Ovary (tissue), 10 donors: ENCODE data around the gene KRTAP10-7. TPM values are rescaled to one million over a fixed set of nuclear protein-coding genes. Genes with fewer than 3 reads are reported as not detected.
"Not testable (repeated sequence)": the region's sequence is repeated elsewhere in the genome, so short reads cannot be mapped to it uniquely, and the experiment has no call there.

Experiments used
- DNase-seq, 5 donors: peaks; one replicate each; pipeline ENCODE4 v3.0.0-alpha.2; 2019 to 2020
- H3K27ac ChIP-seq, 2 donors: fragments of 200-600 bp; one replicate each; pipeline versions ENCODE4 v1.5.1 to v1.8.0; 2019 to 2022
- H3K27me3 ChIP-seq: fragments of 200-600 bp; one replicate; pipeline ENCODE4 v1.8.0; 2022
- H3K36me3 ChIP-seq: fragments of 200-600 bp; sonication (generic); one replicate; pipeline ENCODE4 v1.5.1; 2019
- H3K4me1 ChIP-seq: one replicate; pipeline ENCODE4 v1.8.1; 2013; ENCODE audit warnings: mild to moderate bottlenecking, moderate library complexity; ENCODE audit not compliant: insufficient read depth
- H3K4me3 ChIP-seq: fragments of 200-600 bp; sonication (generic); one replicate; pipeline ENCODE4 v1.5.1; 2017
- H3K9me3 ChIP-seq, 2 donors: fragments of 200-600 bp in 1 of 2; sonication (generic) in 1 of 2; one replicate each; pipeline versions ENCODE4 v1.5.1 to v1.8.1; 2013 to 2019; ENCODE audit warnings: mild to moderate bottlenecking in 1 of 2, moderate library complexity in 1 of 2
- EP300 ChIP-seq: sonication (generic); formaldehyde crosslinking; IDR thresholded peaks from one replicate; pipeline ENCODE4 v1.6.1; 2017; ENCODE audit warnings: antibody characterized with exemption
- POLR2A ChIP-seq: fragments of 450-650 bp; IDR thresholded peaks from one replicate; pipeline ENCODE4 v1.6.1; 2017; ENCODE audit warnings: antibody characterized with exemption, mild to moderate bottlenecking, moderate library complexity
- WGBS, 3 donors: extraction: QIAGEN DNeasy Blood & Tissue Kit in 1 of 3; methylation state at CpG; one replicate each; pipeline versions ENCODE4 v1.1.5 to v1.1.7; 2013 to 2017; 5-methylcytosine and 5-hydroxymethylcytosine counted together
- intact Hi-C, 4 donors: fragments of 100-400 bp; cut with DNase I; formaldehyde crosslinking; loops; one replicate each; pipeline versions ENCODE4 v1.11.0 to v1.15.1; 2022 to 2023
- long read RNA-seq, 3 donors: library from polyadenylated mRNA in 2 of 3; unstranded in 2 of 3; transcript quantifications; one replicate each; pipeline ENCODE4 v2.0.0 and lab custom pipeline, GENCODE V29; 2021 to 2026
- polyA plus RNA-seq, 2 donors: library from polyadenylated mRNA; stranded (reverse); fragments of 200-250 nt in 1 of 2; fragments of 350-450 nt in 1 of 2; fragmentation: Illumina TruSeq in 1 of 2; extraction: RNeasy Lipid Tissue Mini Kit (QIAGEN cat#74804) in 1 of 2; gene quantifications; one replicate each; pipeline ENCODE4 v1.2.3, GENCODE V29; 2013 to 2014
- total RNA-seq, 7 donors: library from RNA; depleted of rRNA in 2 of 7; stranded (reverse); fragments of >200 nt in 2 of 7; fragmentation: NEBNext Ultra II Directional in 3 of 7; extraction: Animal tissue kit (Norgen Biotek cat#: 25700) in 3 of 7; gene quantifications; one replicate each; pipeline versions ENCODE4 v1.1.0 to v1.2.4, GENCODE V29; 2016 to 2023
- TF ChIP-seq, protein P1 (sequence below), 3 donors: fragments of 450-650 bp in 2 of 3; fragments of 200-600 bp in 1 of 3; IDR thresholded peaks; one replicate each; pipeline versions ENCODE4 v1.5.1 to v1.8.0; 2016 to 2022; ENCODE audit warnings: antibody characterized with exemption in 3 of 3, mild to moderate bottlenecking in 1 of 3
- donor health status: DM: no; HTN: no; CAD: no; lungs with moderate emphysema.
- donor health status: DM: no; HTN: no; CAD: no.
- donor health status: Bipolar disorder and iron deficiency.
- donor health status: DM: yes; HTN: yes; CAD: no.
- donor health status: DM: no; HTN: no; CAD: no.
- donor health status: DM: yes; HTN: yes; CAD: no.

Gene KRTAP10-7, protein sequence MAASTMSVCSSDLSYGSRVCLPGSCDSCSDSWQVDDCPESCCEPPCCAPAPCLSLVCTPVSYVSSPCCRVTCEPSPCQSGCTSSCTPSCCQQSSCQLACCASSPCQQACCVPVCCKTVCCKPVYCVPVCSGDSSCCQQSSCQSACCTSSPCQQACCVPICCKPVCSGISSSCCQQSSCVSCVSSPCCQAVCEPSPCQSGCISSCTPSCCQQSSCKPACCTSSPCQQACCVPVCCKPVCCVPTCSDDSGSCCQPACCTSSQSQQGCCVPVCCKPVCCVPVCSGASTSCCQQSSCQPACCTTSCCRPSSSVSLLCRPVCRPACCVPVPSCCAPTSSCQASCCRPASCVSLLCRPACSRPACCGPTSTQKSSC
- total RNA-seq = not detected
- not detected for polyA plus RNA-seq
- long read RNA-seq, donor 1 = 0 reads
- long read RNA-seq, donor 2 = 0 reads
- long read RNA-seq, donor 3 = 0 reads

GRCh38 chr21:44600118-44600978 is at the start of gene KRTAP10-7:
Gene KRTAP10-7, plus strand, starts transcription at chr21:44600597. Its CDS starts 25 bp downstream, at chr21:44600622.
- H3K4me1 ChIP-seq, DNase-seq, H3K27me3 ChIP-seq, H3K4me3 ChIP-seq, H3K27ac ChIP-seq, H3K9me3 ChIP-seq, intact Hi-C loops, H3K36me3 ChIP-seq: not testable (repeated sequence)
- WGBS, 3 donors = 60 to 72% (median 64%) methylated on average over 23 of the region's 23 CpGs

GRCh38 chr21:44550807-44551206 is 49.6 kb upstream of the KRTAP10-7 start:
- H3K9me3 ChIP-seq = peaks cover 0 to 3% of the 10 kb centered on the region in 2 donors
- H3K4me3 ChIP-seq = no peak overlapping the region
- no peaks in the 10 kb centered on the region for H3K27me3 ChIP-seq
- H3K4me1 ChIP-seq = no peaks in the 10 kb centered on the region
- no peaks in the 10 kb centered on the region for H3K36me3 ChIP-seq
- 59 to 69% (median 62%) methylated on average over 10 of the region's 10 CpGs for WGBS, 3 donors
- TF ChIP-seq EP300 = no peak
- TF ChIP-seq POLR2A = no peak
- TF ChIP-seq, protein P1, sequence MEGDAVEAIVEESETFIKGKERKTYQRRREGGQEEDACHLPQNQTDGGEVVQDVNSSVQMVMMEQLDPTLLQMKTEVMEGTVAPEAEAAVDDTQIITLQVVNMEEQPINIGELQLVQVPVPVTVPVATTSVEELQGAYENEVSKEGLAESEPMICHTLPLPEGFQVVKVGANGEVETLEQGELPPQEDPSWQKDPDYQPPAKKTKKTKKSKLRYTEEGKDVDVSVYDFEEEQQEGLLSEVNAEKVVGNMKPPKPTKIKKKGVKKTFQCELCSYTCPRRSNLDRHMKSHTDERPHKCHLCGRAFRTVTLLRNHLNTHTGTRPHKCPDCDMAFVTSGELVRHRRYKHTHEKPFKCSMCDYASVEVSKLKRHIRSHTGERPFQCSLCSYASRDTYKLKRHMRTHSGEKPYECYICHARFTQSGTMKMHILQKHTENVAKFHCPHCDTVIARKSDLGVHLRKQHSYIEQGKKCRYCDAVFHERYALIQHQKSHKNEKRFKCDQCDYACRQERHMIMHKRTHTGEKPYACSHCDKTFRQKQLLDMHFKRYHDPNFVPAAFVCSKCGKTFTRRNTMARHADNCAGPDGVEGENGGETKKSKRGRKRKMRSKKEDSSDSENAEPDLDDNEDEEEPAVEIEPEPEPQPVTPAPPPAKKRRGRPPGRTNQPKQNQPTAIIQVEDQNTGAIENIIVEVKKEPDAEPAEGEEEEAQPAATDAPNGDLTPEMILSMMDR (IDR thresholded peaks at IDR 0.05) = no peak
- intact Hi-C loops = no loop called here
- DNase-seq = no peak
- no peak overlapping the region for H3K27ac ChIP-seq

DNA sequence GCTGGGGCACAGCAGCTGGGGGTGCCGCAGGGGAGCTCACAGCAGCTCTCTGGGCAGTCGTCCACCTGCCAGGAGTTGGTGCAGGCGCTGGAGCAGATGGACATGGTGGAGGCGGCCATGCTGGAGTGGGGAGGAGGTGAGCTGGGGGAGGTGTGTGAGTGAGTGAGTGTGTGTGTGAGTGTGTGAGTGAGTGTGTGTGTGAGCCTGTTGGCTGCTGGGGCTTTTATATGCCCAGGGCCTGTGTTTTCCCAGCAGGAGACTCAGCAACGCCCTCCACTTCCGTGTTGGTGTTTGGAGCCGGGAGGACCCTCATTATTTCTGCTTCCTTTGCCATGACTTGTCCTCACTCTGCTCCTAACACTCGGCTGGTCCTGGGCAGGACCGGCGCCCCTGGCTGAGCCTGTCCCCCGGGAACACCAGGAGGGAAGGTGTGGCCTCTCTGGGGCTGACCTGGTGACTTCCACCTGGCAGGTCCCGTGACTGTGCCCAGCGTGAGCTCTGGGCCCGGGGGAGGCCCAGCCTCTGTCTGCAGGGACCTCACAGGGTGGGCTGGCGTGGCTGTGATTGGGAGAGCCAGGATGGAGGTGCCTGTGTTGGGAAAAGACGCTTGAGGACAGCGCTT is 48.9 kb upstream of the KRTAP10-7 start, which contains the start of gene KRTAP10-2:
Gene KRTAP10-2, minus strand, starts transcription at position 166 of the 622 bp plus-strand sequence. Its CDS starts 47 bp downstream, at position 119.
- Histone ChIP-seq H3K27me3 (no peaks in the 10 kb centered on the region), H3K4me1 (no peaks in the 10 kb centered on the region), H3K9me3 (peaks cover 0 to 3% of the 10 kb centered on the region in 2 donors), H3K36me3 (no peaks in the 10 kb centered on the region), H3K4me3 (no peak within 1 kb of the TSS), H3K27ac (no peak within 1 kb of the TSS)
- DNase-seq = no peak
- WGBS, 3 donors = 41 to 57% (median 52%) methylated on average over 17 of the region's 17 CpGs
- TF ChIP-seq, protein P1 (IDR thresholded peaks at IDR 0.05) = no peak
- TF ChIP-seq POLR2A (no peak), EP300 (no peak)
- intact Hi-C loops = no loop called here

DNA sequence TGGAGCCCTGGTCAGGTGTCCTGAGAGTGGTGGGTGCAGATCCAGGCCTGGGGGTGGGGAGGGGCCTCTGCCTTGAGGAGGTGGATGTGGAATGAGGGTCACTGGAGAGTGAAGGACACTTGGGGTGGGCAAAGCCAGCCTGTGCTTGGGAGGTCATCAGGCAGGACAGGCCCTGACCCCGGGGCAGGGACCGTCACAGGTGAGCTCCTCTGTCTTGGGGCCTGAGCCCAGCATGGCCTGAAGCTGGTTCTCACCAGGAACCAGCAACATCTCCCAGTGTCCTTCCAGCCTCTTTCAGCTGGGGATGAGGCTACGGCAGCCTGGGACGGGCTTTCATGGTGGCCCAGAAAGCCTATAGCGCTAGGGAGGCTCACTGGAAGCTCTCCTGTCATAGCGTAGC is 48.3 kb upstream of the KRTAP10-7 start:
- no peak for DNase-seq
- Histone ChIP-seq H3K27ac (no peak overlapping the region), H3K9me3 (peaks cover 0 to 3% of the 10 kb centered on the region in 2 donors), H3K36me3 (no peaks in the 10 kb centered on the region), H3K27me3 (no peaks in the 10 kb centered on the region), H3K4me3 (no peak overlapping the region), H3K4me1 (no peaks in the 10 kb centered on the region)
- no peak for TF ChIP-seq EP300
- TF ChIP-seq, protein P1 (IDR thresholded peaks at IDR 0.05) = no peak
- TF ChIP-seq POLR2A = no peak
- 91 to 93% (median 91%) methylated on average over 6 of the region's 6 CpGs for WGBS, 3 donors
- intact Hi-C loops = no loop called here
